WTC11 (cell line): ENCODE data around the gene RPS6KB2. TPM values are rescaled to one million over a fixed set of nuclear protein-coding genes. Genes with fewer than 3 reads are reported as not detected.

Experiments used
- ATAC-seq: fragments of 200-7000 bp; cut with Tn5 transposase; 2 replicates; pipeline ENCODE4 v1.10.0; 2021; ENCODE audit warnings: mild to moderate bottlenecking, moderate library complexity
- CTCF ChIA-PET: fragments of 300-600 bp; sonication (Branson Sonifier 250); formaldehyde crosslinking; loops from one replicate; lab custom pipeline; 2021; ENCODE audit warnings: antibody characterized with exemption; lab: Charles Lee
- POLR2A ChIA-PET: fragments of 350-600 bp; sonication (Branson Sonifier 250); formaldehyde crosslinking; loops from one replicate; lab custom pipeline; 2021; ENCODE audit warnings: antibody characterized with exemption; lab: Charles Lee
- DNase-seq: peaks from one replicate; pipeline ENCODE4 v3.0.0; 2021; ENCODE audit warnings: low spot score
- H3K27ac Mint-ChIP-seq: 2 replicates; pipeline ENCODE4 v1.8.0; 2021; ENCODE audit warnings: mixed read lengths
- H3K27me3 Mint-ChIP-seq: 2 replicates; pipeline ENCODE4 v1.8.0; 2021; ENCODE audit warnings: low read depth, mild to moderate bottlenecking, moderate library complexity, mixed read lengths
- H3K36me3 Mint-ChIP-seq: 2 replicates; pipeline ENCODE4 v1.8.0; 2021; ENCODE audit warnings: mixed read lengths
- H3K4me1 Mint-ChIP-seq: 2 replicates; pipeline ENCODE4 v1.8.0; 2022; ENCODE audit warnings: mixed read lengths
- H3K4me3 Mint-ChIP-seq: 2 replicates; pipeline ENCODE4 v1.8.0; 2021; ENCODE audit warnings: mild to moderate bottlenecking, moderate library complexity, mixed read lengths
- H3K9me3 Mint-ChIP-seq: 2 replicates; pipeline ENCODE4 v1.8.0; 2021; ENCODE audit warnings: mixed read lengths
- AR ChIP-seq: fragments of 250-450 bp; sonication (Bioruptor Pico); IDR thresholded peaks from 2 replicates; pipeline ENCODE4 v1.9.0; 2021; ENCODE audit warnings: mild to moderate bottlenecking
- ATF1 ChIP-seq: sonication (generic); formaldehyde crosslinking; IDR thresholded peaks from 2 replicates; pipeline ENCODE4 v1.8.1; 2023; ENCODE audit warnings: mild to moderate bottlenecking, moderate library complexity, missing genetic modification reagents
- E2F1 ChIP-seq: sonication (generic); formaldehyde crosslinking; IDR thresholded peaks from 2 replicates; pipeline ENCODE4 v1.8.0; 2022; ENCODE audit warnings: mild to moderate bottlenecking, missing genetic modification reagents
- GRHL2 ChIP-seq: fragments of 250-450 bp; sonication (Bioruptor Pico); IDR thresholded peaks from 2 replicates; pipeline ENCODE4 v1.8.0; 2022; ENCODE audit warnings: mild to moderate bottlenecking, moderate library complexity; ENCODE audit not compliant: insufficient replicate concordance, severe bottlenecking
- JAZF1 ChIP-seq: fragments of 250-450 bp; sonication (Bioruptor Pico); IDR thresholded peaks from 2 replicates; pipeline ENCODE4 v1.9.0; 2021; ENCODE audit warnings: moderate library complexity, mild to moderate bottlenecking, inconsistent platforms
- MLX ChIP-seq: sonication (generic); formaldehyde crosslinking; IDR thresholded peaks from 2 replicates; pipeline ENCODE4 v1.8.1; 2023; ENCODE audit warnings: mild to moderate bottlenecking, missing genetic modification reagents, moderate library complexity
- MYBL2 ChIP-seq: sonication (generic); formaldehyde crosslinking; IDR thresholded peaks from 2 replicates; pipeline ENCODE4 v1.8.1; 2023; ENCODE audit warnings: mild to moderate bottlenecking, moderate library complexity, missing genetic modification reagents
- NR2C2 ChIP-seq: sonication (generic); formaldehyde crosslinking; IDR thresholded peaks from 2 replicates; pipeline ENCODE4 v1.8.0; 2022; ENCODE audit warnings: mild to moderate bottlenecking, missing genetic modification reagents
- ZNF232 ChIP-seq: sonication (generic); formaldehyde crosslinking; IDR thresholded peaks from 2 replicates; pipeline ENCODE4 v1.8.0; 2022; ENCODE audit warnings: mild to moderate bottlenecking, missing genetic modification reagents
- ZNF281 ChIP-seq: sonication (generic); formaldehyde crosslinking; IDR thresholded peaks from 2 replicates; pipeline ENCODE4 v1.8.0; 2023; ENCODE audit warnings: mild to moderate bottlenecking, missing genetic modification reagents
- ZNF671 ChIP-seq: fragments of 250-450 bp; sonication (Bioruptor Pico); IDR thresholded peaks from 2 replicates; pipeline ENCODE4 v1.8.0; 2021; ENCODE audit warnings: mild to moderate bottlenecking
- total RNA-seq: library from RNA; stranded (reverse); gene quantifications from 3 replicates; pipeline ENCODE4 v1.2.3, GENCODE V29; 2021

RPS6KB2 gene
- total RNA-seq, 1 experiment from 2014 or later, result 54.7 TPM

GRCh38 chr11:67483831-67484665 is 55.8 kb downstream of the RPS6KB2 start (continued):
- TF ChIP-seq GRHL2 (CRISPR knock-in tag), result no peak
- no peak for TF ChIP-seq E2F1 (CRISPR knock-in tag)
- TF ChIP-seq JAZF1 (CRISPR knock-in tag), result no peak
- TF ChIP-seq MYBL2, result no peak
- TF ChIP-seq ATF1 (CRISPR knock-in tag), result no peak

- no peak overlapping the region for H3K27ac Mint-ChIP-seq
- H3K36me3 Mint-ChIP-seq, result peaks cover 10% of the 10 kb centered on the region; the same call in 1 of the 2 replicates
- TF ChIP-seq ZNF671 (CRISPR knock-in tag) (no peak), MLX (CRISPR knock-in tag) (no peak), NR2C2 (CRISPR knock-in tag) (no peak), ZNF232 (CRISPR knock-in tag) (no peak), AR (CRISPR knock-in tag) (no peak), ZNF281 (CRISPR knock-in tag) (no peak)
Observed at GRCh38 chr11:67484847-67485311, 56.6 kb downstream of the RPS6KB2 start.

More at GRCh38 chr11:67484847-67485311, 56.6 kb downstream of the RPS6KB2 start:
- no peaks in the 10 kb centered on the region for H3K9me3 Mint-ChIP-seq
- CTCF ChIA-PET, result no interaction called here
- no peak overlapping the region; the same call in 1 of the 2 replicates for H3K4me3 Mint-ChIP-seq
- peaks cover 36% of the 10 kb centered on the region for H3K27me3 Mint-ChIP-seq
- no peak for DNase-seq
- no peak for ATAC-seq
- H3K4me1 Mint-ChIP-seq, result peaks cover 19% of the 10 kb centered on the region
- POLR2A ChIA-PET, result interaction anchor here (0.7 kb wide), 1 partner anchor 47 kb away, joined by 3 read pairs; the partner anchor contains the start of gene PTPRCAP

Other genes starting within 250 kb of the RPS6KB2 start
- gene GRK2, start 162.0 kb upstream of the RPS6KB2 start, total RNA-seq, result 59.4 to 68.1 TPM (median 61.4 TPM) in 3 replicates
- gene ANKRD13D, start 139.2 kb upstream of the RPS6KB2 start, total RNA-seq, result 36.8 to 55.5 TPM (median 42.4 TPM) in 3 replicates
- gene SSH3, start 125.0 kb upstream of the RPS6KB2 start, total RNA-seq, result 34.8 to 43.4 TPM (median 42.3 TPM) in 3 replicates
- gene POLD4, start 74.9 kb upstream of the RPS6KB2 start, total RNA-seq, result 30.3 to 38.3 TPM (median 37.7 TPM) in 3 replicates
- gene CLCF1, start 54.9 kb upstream of the RPS6KB2 start, total RNA-seq, result 0.48 to 0.92 TPM (median 0.92 TPM) in 3 replicates
- gene RAD9A, start 36.5 kb upstream of the RPS6KB2 start, total RNA-seq, result 25.7 to 45.5 TPM (median 26.7 TPM) in 3 replicates
- 220 to 222 TPM (median 221 TPM) in 3 replicates for gene PPP1CA, start 26.6 kb upstream of the RPS6KB2 start, total RNA-seq
- gene TBC1D10C, start 24.4 kb upstream of the RPS6KB2 start, total RNA-seq, result 0.72 to 1.0 TPM (median 0.96 TPM) in 3 replicates
- gene CARNS1, start 12.8 kb upstream of the RPS6KB2 start, total RNA-seq, result 1.3 to 2.6 TPM (median 2.4 TPM) in 3 replicates
- gene PTPRCAP, start 9.2 kb downstream of the RPS6KB2 start, total RNA-seq, result 3.5 to 4.0 TPM (median 3.6 TPM) in 3 replicates
- 100 to 109 TPM (median 102 TPM) in 3 replicates for gene CORO1B, start 15.0 kb downstream of the RPS6KB2 start, total RNA-seq
- not detected in 3 replicates for gene GPR152, start 24.2 kb downstream of the RPS6KB2 start, total RNA-seq
- 0.09 to 0.23 TPM in 2 of 3 replicates, not detected in the other for gene CABP4, start 26.9 kb downstream of the RPS6KB2 start, total RNA-seq
- 55.6 to 61.1 TPM (median 59.6 TPM) in 3 replicates for gene TMEM134, start 40.8 kb downstream of the RPS6KB2 start, total RNA-seq
- 32.8 to 42.1 TPM (median 40.0 TPM) in 3 replicates for gene AIP, start 54.5 kb downstream of the RPS6KB2 start, total RNA-seq
- 51.3 to 55.4 TPM (median 51.8 TPM) in 3 replicates for gene PITPNM1, start 76.9 kb downstream of the RPS6KB2 start, total RNA-seq
- gene CDK2AP2, start 79.7 kb downstream of the RPS6KB2 start, total RNA-seq, result 47.6 to 53.1 TPM (median 52.5 TPM) in 3 replicates
- not detected in 3 replicates for gene CABP2, start 95.0 kb downstream of the RPS6KB2 start, total RNA-seq
- 1,404 to 1,452 TPM (median 1,412 TPM) in 3 replicates for gene GSTP1, start 155.3 kb downstream of the RPS6KB2 start, total RNA-seq
- 201 to 231 TPM (median 213 TPM) in 3 replicates for gene NDUFV1, start 178.4 kb downstream of the RPS6KB2 start, total RNA-seq
- 7.6 to 8.3 TPM (median 7.8 TPM) in 3 replicates for gene NUDT8, start 201.4 kb downstream of the RPS6KB2 start, total RNA-seq
- 0.21 TPM in 1 of 3 replicates, not detected in the others for gene TBX10, start 211.3 kb downstream of the RPS6KB2 start, total RNA-seq
- gene ACY3, start 222.2 kb downstream of the RPS6KB2 start, total RNA-seq, result 0.27 TPM in 1 of 3 replicates, not detected in the others
- 0.13 to 0.30 TPM (median 0.30 TPM) in 3 replicates for gene ALDH3B2, start 246.1 kb downstream of the RPS6KB2 start, total RNA-seq